Measurements from ENCODE around the gene DPEP2NB.
"Not testable (repeated sequence)": the region's sequence is repeated elsewhere in the genome, so short reads cannot be mapped to it uniquely, and the experiment has no call there.

The DPEP2NB gene

GRCh38 chr16:68033101-68033500, 17.4 kb upstream of the DPEP2NB start:
- H3K4me3 ChIP-seq (replicated peaks in 1 of 2; ENCODE audit: low read depth in 2 of 2, low read length in 2 of 2), result no peak overlapping the region

GRCh38 chr16:68031951-68032350, 16.2 kb upstream of the DPEP2NB start:
- H3K4me3 ChIP-seq (replicated peaks in 1 of 2; ENCODE audit: low read depth in 2 of 2, low read length in 2 of 2), result no peak overlapping the region
- DNase-seq (ENCODE audit: low read depth in 2 of 2), result peak in 1 of 2 donors; percentile 53
- no peak for TF ChIP-seq CTCF (IDR thresholded peaks at IDR 0.05; ENCODE audit: low read depth, low read length)

More at GRCh38 chr16:68033101-68033500, 17.4 kb upstream of the DPEP2NB start:
- no peak for TF ChIP-seq CTCF (IDR thresholded peaks at IDR 0.05; ENCODE audit: low read depth, low read length)
- DNase-seq (ENCODE audit: low read depth in 2 of 2), result no peak

GRCh38 chr16:68030108-68030507, 14.4 kb upstream of the DPEP2NB start:
- H3K4me3 ChIP-seq (replicated peaks in 1 of 2; ENCODE audit: low read depth in 2 of 2, low read length in 2 of 2), result not testable (repeated sequence)
- peak; percentile 60 to 68 for DNase-seq (ENCODE audit: low read depth in 2 of 2)

- H3K4me3 ChIP-seq (replicated peaks in 1 of 2; ENCODE audit: low read depth in 2 of 2, low read length in 2 of 2), result no peak overlapping the region
- TF ChIP-seq CTCF (IDR thresholded peaks at IDR 0.05; ENCODE audit: low read depth, low read length), result no peak
- no peak for DNase-seq (ENCODE audit: low read depth in 2 of 2)
Observed at GRCh38 chr16:68028996-68029395, 13.3 kb upstream of the DPEP2NB start.

GRCh38 chr16:68022728-68023537, 7.2 kb upstream of the DPEP2NB start, which contains the start of the genes DDX28 and DUS2:
DDX28 (minus strand) TSS chr16:68023232; CDS start chr16:68023202, 30 bp downstream.
DUS2 (plus strand) TSS chr16:68023284; CDS start chr16:68038024, 14,740 bp downstream.
- peak within 1 kb of the TSS; percentile 80 to 93 for H3K4me3 ChIP-seq (replicated peaks in 1 of 2; ENCODE audit: low read depth in 2 of 2, low read length in 2 of 2)
- DNase-seq (ENCODE audit: low read depth in 2 of 2), result peak; percentile 92 to 95
- no peak for TF ChIP-seq CTCF (IDR thresholded peaks at IDR 0.05; ENCODE audit: low read depth, low read length)

GRCh38 chr16:68022278-68022727, 6.6 kb upstream of the DPEP2NB start:
- peak overlapping the region; percentile 80 to 93 for H3K4me3 ChIP-seq (replicated peaks in 1 of 2; ENCODE audit: low read depth in 2 of 2, low read length in 2 of 2)
- DNase-seq (ENCODE audit: low read depth in 2 of 2), result no peak
- no peak for TF ChIP-seq CTCF (IDR thresholded peaks at IDR 0.05; ENCODE audit: low read depth, low read length)

- DNase-seq (ENCODE audit: low read depth in 2 of 2), result no peak
- H3K4me3 ChIP-seq (replicated peaks in 1 of 2; ENCODE audit: low read depth in 2 of 2, low read length in 2 of 2), result peak overlapping the region; percentile 80 to 93
- no peak for TF ChIP-seq CTCF (IDR thresholded peaks at IDR 0.05; ENCODE audit: low read depth, low read length)
Observed at GRCh38 chr16:68021490-68021889, 5.8 kb upstream of the DPEP2NB start.

All from cardiac fibroblast (primary cell).